IPS-20b (cell line): ENCODE results near the gene RAP1A.

Experiments used
- H3K27ac ChIP-seq: one replicate; pipeline ENCODE4 v1.5.1; 2013; ENCODE audit warnings: low read length
- H3K27me3 ChIP-seq: 2 replicates; pipeline ENCODE4 v1.6.1; 2013; ENCODE audit warnings: mild to moderate bottlenecking, low read length, inconsistent platforms; ENCODE audit not compliant: insufficient read depth
- H3K36me3 ChIP-seq: 2 replicates; pipeline ENCODE4 v1.6.1; 2013; ENCODE audit warnings: low read depth, mild to moderate bottlenecking, inconsistent platforms, low read length, moderate library complexity; ENCODE audit not compliant: insufficient read depth
- H3K4me1 ChIP-seq: 2 replicates; pipeline ENCODE4 v1.6.1; 2013; ENCODE audit warnings: mild to moderate bottlenecking, control low read depth, inconsistent platforms, low read length, moderate library complexity; ENCODE audit not compliant: insufficient read depth
- H3K4me3 ChIP-seq: 2 replicates; pipeline ENCODE4 v1.5.1; 2013; ENCODE audit warnings: mild to moderate bottlenecking, low read length, inconsistent platforms
- H3K9ac ChIP-seq: 2 replicates; pipeline ENCODE4 v1.6.1; 2013; ENCODE audit warnings: low read depth, mild to moderate bottlenecking, inconsistent platforms, low read length, moderate library complexity
- H3K9me3 ChIP-seq: 2 replicates; pipeline ENCODE4 v1.6.1; 2013; ENCODE audit warnings: mild to moderate bottlenecking, low read depth, low read length, inconsistent platforms; ENCODE audit not compliant: insufficient read depth

The RAP1A gene

GRCh38 chr1:111705841-111706240 is 86.3 kb downstream of the RAP1A start:
- Histone ChIP-seq H3K36me3 (peaks cover 77% of the 10 kb centered on the region), H3K27ac (no peak overlapping the region), H3K9ac (no peak overlapping the region)

GRCh38 chr1:111706921-111707320 is 87.3 kb downstream of the RAP1A start:
- Histone ChIP-seq H3K27me3 (no peaks in the 10 kb centered on the region), H3K9me3 (no peaks in the 10 kb centered on the region), H3K4me1 (no peaks in the 10 kb centered on the region), H3K36me3 (peaks cover 66% of the 10 kb centered on the region), H3K4me3 (no peak overlapping the region), H3K9ac (no peak overlapping the region), H3K27ac (no peak overlapping the region)

More at GRCh38 chr1:111705841-111706240, 86.3 kb downstream of the RAP1A start:
- Histone ChIP-seq H3K9me3 (no peaks in the 10 kb centered on the region), H3K4me1 (no peaks in the 10 kb centered on the region), H3K4me3 (no peak overlapping the region), H3K27me3 (no peaks in the 10 kb centered on the region)

- H3K27ac ChIP-seq = no peak overlapping the region
- no peak overlapping the region for H3K4me3 ChIP-seq
- no peaks in the 10 kb centered on the region for H3K4me1 ChIP-seq
- peaks cover 64% of the 10 kb centered on the region for H3K36me3 ChIP-seq
- H3K9me3 ChIP-seq = no peaks in the 10 kb centered on the region
- no peaks in the 10 kb centered on the region for H3K27me3 ChIP-seq
- H3K9ac ChIP-seq = no peak overlapping the region
Observed at GRCh38 chr1:111707906-111708305, 88.3 kb downstream of the RAP1A start.

GRCh38 chr1:111709986-111710385 is 90.4 kb downstream of the RAP1A start:
- no peak overlapping the region for H3K4me3 ChIP-seq
- H3K9ac ChIP-seq = no peak overlapping the region
- H3K9me3 ChIP-seq = no peaks in the 10 kb centered on the region
- H3K4me1 ChIP-seq = no peaks in the 10 kb centered on the region
- H3K27ac ChIP-seq = no peak overlapping the region
- peaks cover 44% of the 10 kb centered on the region for H3K36me3 ChIP-seq
- no peaks in the 10 kb centered on the region for H3K27me3 ChIP-seq

GRCh38 chr1:111716333-111716732 is 96.7 kb downstream of the RAP1A start:
- H3K27ac ChIP-seq = no peak overlapping the region
- no peaks in the 10 kb centered on the region for H3K27me3 ChIP-seq
- no peak overlapping the region for H3K9ac ChIP-seq
- H3K9me3 ChIP-seq = no peaks in the 10 kb centered on the region
- H3K4me3 ChIP-seq = no peak overlapping the region
- H3K36me3 ChIP-seq = peaks cover 5% of the 10 kb centered on the region; the same call in 1 of the 2 replicates
- peaks cover 10% of the 10 kb centered on the region for H3K4me1 ChIP-seq

GRCh38 chr1:111717450-111717849 is 97.9 kb downstream of the RAP1A start:
- H3K4me1 ChIP-seq = peaks cover 10% of the 10 kb centered on the region

GRCh38 chr1:111719135-111719534 is 99.5 kb downstream of the RAP1A start:
- no peaks in the 10 kb centered on the region for H3K36me3 ChIP-seq
- no peak overlapping the region for H3K4me3 ChIP-seq
- H3K27me3 ChIP-seq = no peaks in the 10 kb centered on the region
- no peak overlapping the region for H3K9ac ChIP-seq
- no peaks in the 10 kb centered on the region for H3K9me3 ChIP-seq
- H3K4me1 ChIP-seq = peaks cover 10% of the 10 kb centered on the region
- no peak overlapping the region for H3K27ac ChIP-seq

More at GRCh38 chr1:111717450-111717849, 97.9 kb downstream of the RAP1A start:
- Histone ChIP-seq H3K4me3 (no peak overlapping the region), H3K27me3 (no peaks in the 10 kb centered on the region), H3K27ac (no peak overlapping the region), H3K9me3 (no peaks in the 10 kb centered on the region), H3K9ac (no peak overlapping the region), H3K36me3 (peaks cover 2% of the 10 kb centered on the region; the same call in 1 of the 2 replicates)

- no peak overlapping the region for H3K9ac ChIP-seq
- no peak overlapping the region for H3K4me3 ChIP-seq
- H3K4me1 ChIP-seq = peaks cover 10% of the 10 kb centered on the region
- H3K27me3 ChIP-seq = no peaks in the 10 kb centered on the region
- no peaks in the 10 kb centered on the region for H3K9me3 ChIP-seq
- no peaks in the 10 kb centered on the region for H3K36me3 ChIP-seq
- no peak overlapping the region for H3K27ac ChIP-seq
Observed at GRCh38 chr1:111719674-111720132, 100.1 kb downstream of the RAP1A start.

- Histone ChIP-seq H3K4me1 (peaks cover 10% of the 10 kb centered on the region), H3K27ac (no peak overlapping the region), H3K9ac (no peak overlapping the region), H3K9me3 (no peaks in the 10 kb centered on the region), H3K4me3 (no peak overlapping the region), H3K36me3 (no peaks in the 10 kb centered on the region), H3K27me3 (no peaks in the 10 kb centered on the region)
Observed at GRCh38 chr1:111720274-111720976, 100.8 kb downstream of the RAP1A start.

GRCh38 chr1:111720977-111721786 is 101.6 kb downstream of the RAP1A start:
- no peak overlapping the region for H3K9ac ChIP-seq
- no peak overlapping the region for H3K4me3 ChIP-seq
- no peaks in the 10 kb centered on the region for H3K27me3 ChIP-seq
- H3K36me3 ChIP-seq = no peaks in the 10 kb centered on the region
- no peak overlapping the region for H3K27ac ChIP-seq
- no peaks in the 10 kb centered on the region for H3K9me3 ChIP-seq
- H3K4me1 ChIP-seq = peaks cover 10% of the 10 kb centered on the region

- Histone ChIP-seq H3K4me3 (no peak overlapping the region), H3K9ac (no peak overlapping the region), H3K4me1 (peaks cover 10% of the 10 kb centered on the region), H3K9me3 (no peaks in the 10 kb centered on the region), H3K27ac (no peak overlapping the region), H3K36me3 (no peaks in the 10 kb centered on the region), H3K27me3 (no peaks in the 10 kb centered on the region)
Observed at GRCh38 chr1:111723091-111723806, 103.7 kb downstream of the RAP1A start.
